Mucosa of rectum (tissue), 2 donors: ENCODE measurements around the gene ST3GAL3.

Experiments used
- H3K27ac ChIP-seq, 2 donors: one replicate each; pipeline ENCODE4 v1.7.0; 2013; ENCODE audit warnings: inconsistent platforms in 2 of 2, low read depth in 2 of 2, low read length in 2 of 2
- H3K27me3 ChIP-seq, 2 donors: one replicate each; pipeline ENCODE4 v1.7.0; 2013; ENCODE audit warnings: low read length in 2 of 2; ENCODE audit not compliant: control insufficient read depth in 2 of 2, insufficient read depth in 2 of 2
- H3K36me3 ChIP-seq, 2 donors: one replicate each; pipeline ENCODE4 v1.7.0; 2013; ENCODE audit warnings: low read length in 2 of 2; ENCODE audit not compliant: control insufficient read depth in 2 of 2, insufficient read depth in 2 of 2
- H3K4me1 ChIP-seq, 2 donors: one replicate each; pipeline ENCODE4 v1.7.0; 2013; ENCODE audit warnings: low read length in 2 of 2, mild to moderate bottlenecking in 1 of 2; ENCODE audit not compliant: control insufficient read depth in 2 of 2, insufficient read depth in 2 of 2
- H3K4me3 ChIP-seq, 2 donors: one replicate each; pipeline ENCODE4 v1.7.0; 2013; ENCODE audit warnings: low read length in 2 of 2
- H3K9ac ChIP-seq, 2 donors: one replicate each; pipeline ENCODE4 v1.7.0; 2013; ENCODE audit warnings: low read length in 2 of 2, low read depth in 1 of 2, mild to moderate bottlenecking in 1 of 2
- H3K9me3 ChIP-seq, 2 donors: one replicate each; pipeline ENCODE4 v1.7.0; 2013; ENCODE audit warnings: low read length in 2 of 2; ENCODE audit not compliant: control insufficient read depth in 2 of 2
- donor health status: healthy.
- donor health status: Normal muscosa, but diverticular disease.

Gene ST3GAL3

GRCh38 chr1:43673261-43673660 is 34.1 kb upstream of the ST3GAL3 start:
- Histone ChIP-seq H3K4me1 (no peaks in the 10 kb centered on the region), H3K9ac (no peak overlapping the region), H3K36me3 (peaks cover 61 to 68% of the 10 kb centered on the region in 2 donors), H3K27me3 (no peaks in the 10 kb centered on the region), H3K4me3 (no peak overlapping the region), H3K27ac (no peak overlapping the region), H3K9me3 (no peaks in the 10 kb centered on the region)

- no peak overlapping the region for H3K9ac ChIP-seq
- H3K9me3 ChIP-seq = no peaks in the 10 kb centered on the region
- H3K4me1 ChIP-seq = no peaks in the 10 kb centered on the region
- no peak overlapping the region for H3K4me3 ChIP-seq
- no peaks in the 10 kb centered on the region for H3K27me3 ChIP-seq
- H3K27ac ChIP-seq = no peak overlapping the region
- H3K36me3 ChIP-seq = peaks cover 51 to 68% of the 10 kb centered on the region in 2 donors
Measured at GRCh38 chr1:43678940-43679339, 28.4 kb upstream of the ST3GAL3 start.

DNA sequence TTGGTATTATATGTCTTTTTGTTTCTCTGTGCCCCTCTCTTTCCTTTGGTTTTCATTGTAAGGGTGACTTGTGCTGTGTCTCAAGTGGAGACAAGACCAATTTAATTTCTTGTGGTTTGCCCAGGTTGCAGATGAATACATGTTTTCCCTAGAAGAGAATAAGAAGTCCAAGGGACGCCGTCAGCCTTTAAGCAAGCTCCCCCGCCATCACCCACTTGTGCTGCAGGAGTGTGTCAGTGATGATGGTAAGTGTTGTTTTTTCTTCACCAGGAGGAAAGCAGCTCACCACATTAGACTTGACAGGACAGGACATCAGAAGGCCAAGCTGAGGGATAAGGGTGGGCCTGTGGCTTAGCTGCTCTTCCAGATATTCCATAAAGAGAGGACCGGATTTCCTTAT is 23.8 kb upstream of the ST3GAL3 start:
- Histone ChIP-seq H3K9ac (no peak overlapping the region), H3K27ac (no peak overlapping the region), H3K4me3 (no peak overlapping the region), H3K4me1 (peaks cover 3 to 6% of the 10 kb centered on the region in 2 donors), H3K9me3 (no peaks in the 10 kb centered on the region), H3K27me3 (no peaks in the 10 kb centered on the region), H3K36me3 (peaks cover 71 to 80% of the 10 kb centered on the region in 2 donors)

DNA sequence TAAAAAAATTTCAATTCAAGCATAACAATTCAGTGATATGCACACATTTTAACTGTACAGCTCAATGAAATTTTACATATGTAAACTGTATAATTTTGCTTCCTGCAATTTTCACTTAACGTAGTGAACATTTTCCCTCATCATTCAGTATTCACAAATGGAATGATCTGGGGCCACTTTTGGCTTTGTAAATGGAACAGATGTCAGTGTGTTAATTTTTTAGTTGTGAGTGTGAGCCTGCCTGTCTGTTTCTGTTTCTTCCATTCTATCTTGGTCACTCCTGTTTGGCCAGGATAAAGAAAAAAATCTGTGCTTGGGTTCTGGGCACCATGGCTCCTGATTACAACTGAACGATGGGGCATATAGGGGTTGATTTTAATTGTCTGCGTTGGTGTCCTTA is 20.5 kb upstream of the ST3GAL3 start:
- no peaks in the 10 kb centered on the region for H3K9me3 ChIP-seq
- H3K27ac ChIP-seq = no peak overlapping the region
- H3K36me3 ChIP-seq = peaks cover 81 to 86% of the 10 kb centered on the region in 2 donors
- no peak overlapping the region for H3K9ac ChIP-seq
- no peaks in the 10 kb centered on the region for H3K27me3 ChIP-seq
- H3K4me1 ChIP-seq = peaks cover 3 to 6% of the 10 kb centered on the region in 2 donors
- no peak overlapping the region for H3K4me3 ChIP-seq

- Histone ChIP-seq H3K4me1 (peaks cover 3 to 6% of the 10 kb centered on the region in 2 donors), H3K36me3 (peaks cover 86 to 88% of the 10 kb centered on the region in 2 donors), H3K9ac (no peak overlapping the region), H3K27ac (no peak overlapping the region), H3K4me3 (no peak overlapping the region), H3K9me3 (no peaks in the 10 kb centered on the region), H3K27me3 (no peaks in the 10 kb centered on the region)
Measured at GRCh38 chr1:43687301-43688108, 19.8 kb upstream of the ST3GAL3 start.

DNA sequence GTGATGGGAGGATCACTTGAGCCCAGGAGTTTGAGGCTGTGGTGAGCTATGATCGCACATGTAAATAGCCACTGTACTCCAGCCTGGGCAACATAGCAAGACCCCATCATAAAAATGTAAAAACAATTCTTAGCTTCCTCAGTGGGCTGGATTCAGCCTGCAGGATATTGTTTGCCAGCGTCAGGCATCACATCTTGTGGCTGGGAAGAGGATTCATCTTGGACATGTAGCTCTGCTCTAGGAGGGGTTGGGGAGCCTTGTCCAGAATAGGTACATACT is 19.3 kb upstream of the ST3GAL3 start:
- Histone ChIP-seq H3K9me3 (no peaks in the 10 kb centered on the region), H3K4me3 (no peak overlapping the region), H3K4me1 (peaks cover 3 to 6% of the 10 kb centered on the region in 2 donors), H3K27ac (no peak overlapping the region), H3K9ac (no peak overlapping the region), H3K27me3 (no peaks in the 10 kb centered on the region), H3K36me3 (peaks cover 86 to 88% of the 10 kb centered on the region in 2 donors)

GRCh38 chr1:43688594-43689000 is 18.7 kb upstream of the ST3GAL3 start:
- Histone ChIP-seq H3K9ac (no peak overlapping the region), H3K4me1 (peaks cover 3 to 6% of the 10 kb centered on the region in 2 donors), H3K27me3 (no peaks in the 10 kb centered on the region), H3K4me3 (no peak overlapping the region), H3K27ac (no peak overlapping the region), H3K9me3 (no peaks in the 10 kb centered on the region), H3K36me3 (peaks cover 87 to 88% of the 10 kb centered on the region in 2 donors)

DNA sequence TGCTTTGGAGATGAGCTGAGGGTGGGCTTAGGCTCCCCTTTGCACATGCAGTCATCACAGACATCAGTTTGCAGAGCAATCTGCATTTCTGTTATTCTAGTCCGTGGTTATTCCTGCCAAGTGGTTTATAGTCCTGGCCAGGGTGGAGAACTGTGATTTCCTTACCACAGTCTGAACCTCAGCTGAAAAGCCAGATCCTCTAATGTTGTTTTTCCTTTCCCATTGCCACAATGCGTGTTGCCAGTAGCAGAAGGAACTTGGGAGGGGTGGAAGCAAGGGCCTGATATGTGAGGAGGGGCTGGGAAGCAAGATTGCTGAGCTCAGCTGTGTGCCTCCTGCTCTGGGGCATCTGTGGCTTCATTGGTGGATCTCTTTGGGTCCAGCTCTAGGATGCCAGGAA is 18.0 kb upstream of the ST3GAL3 start:
- Histone ChIP-seq H3K4me3 (no peak overlapping the region), H3K27me3 (no peaks in the 10 kb centered on the region), H3K4me1 (peaks cover 3 to 6% of the 10 kb centered on the region in 2 donors), H3K36me3 (peaks cover 87 to 89% of the 10 kb centered on the region in 2 donors), H3K9ac (no peak overlapping the region), H3K9me3 (no peaks in the 10 kb centered on the region), H3K27ac (no peak overlapping the region)

GRCh38 chr1:43691871-43692815 is 15.2 kb upstream of the ST3GAL3 start:
- no peaks in the 10 kb centered on the region for H3K9me3 ChIP-seq
- no peaks in the 10 kb centered on the region for H3K27me3 ChIP-seq
- peaks cover 96 to 100% of the 10 kb centered on the region in 2 donors for H3K36me3 ChIP-seq
- no peak overlapping the region for H3K4me3 ChIP-seq
- no peak overlapping the region for H3K9ac ChIP-seq
- no peak overlapping the region for H3K27ac ChIP-seq
- H3K4me1 ChIP-seq = peaks cover 2 to 6% of the 10 kb centered on the region in 2 donors

GRCh38 chr1:43693371-43693770 is 14.0 kb upstream of the ST3GAL3 start:
- H3K27ac ChIP-seq = no peak overlapping the region
- H3K27me3 ChIP-seq = no peaks in the 10 kb centered on the region
- H3K4me3 ChIP-seq = no peak overlapping the region
- H3K36me3 ChIP-seq = peaks cover 95 to 100% of the 10 kb centered on the region in 2 donors
- no peak overlapping the region for H3K9ac ChIP-seq
- H3K4me1 ChIP-seq = no peaks in the 10 kb centered on the region
- H3K9me3 ChIP-seq = no peaks in the 10 kb centered on the region
